Hypothalamus (tissue), 51 donors: ENCODE measurements around the gene TMEM17.
"Not testable (repeated sequence)": the region's sequence is repeated elsewhere in the genome, so short reads cannot be mapped to it uniquely, and the experiment has no call there.

Experiments used
- DNase-seq, 51 donors: peaks; one replicate each; lab custom pipeline; 2025; lab: John Stamatoyannopoulos, UW

The TMEM17 gene

GRCh38 chr2:62505750-62506420 lies at the start of gene TMEM17:
TSS of gene TMEM17 (minus strand) at chr2:62506195. CDS start at chr2:62506129, 66 bp downstream.
- DNase-seq, result peak; percentile 64 to 98 (median 87)

- DNase-seq, result no peak
These were observed 48.4 kb upstream of the TMEM17 start for GRCh38 chr2:62554440-62554839.

GRCh38 chr2:62550461-62550860 lies 44.5 kb upstream of the TMEM17 start:
- DNase-seq, result no peak

GRCh38 chr2:62547854-62548253 lies 41.9 kb upstream of the TMEM17 start:
- no peak for DNase-seq

- no peak for DNase-seq
These were observed 39.3 kb upstream of the TMEM17 start for GRCh38 chr2:62545261-62545660.

- no peak for DNase-seq
These were observed 34.6 kb upstream of the TMEM17 start for GRCh38 chr2:62540408-62541168.

- DNase-seq, result no peak
These were observed 33.8 kb upstream of the TMEM17 start for GRCh38 chr2:62539606-62540407.

GRCh38 chr2:62538756-62539155 lies 32.8 kb upstream of the TMEM17 start:
- DNase-seq, result no peak

- DNase-seq, result no peak
These were observed 31.8 kb upstream of the TMEM17 start for GRCh38 chr2:62537814-62538213.

- DNase-seq, result no peak
These were observed 31.0 kb upstream of the TMEM17 start for GRCh38 chr2:62536873-62537547.

GRCh38 chr2:62535521-62535920 lies 29.5 kb upstream of the TMEM17 start:
- DNase-seq, result not testable (repeated sequence)

- no peak for DNase-seq
These were observed 25.6 kb upstream of the TMEM17 start for GRCh38 chr2:62531594-62531993.

- DNase-seq, result no peak
These were observed 23.8 kb upstream of the TMEM17 start for GRCh38 chr2:62529758-62530157.

GRCh38 chr2:62527478-62528210 lies 21.6 kb upstream of the TMEM17 start:
- no peak for DNase-seq

- DNase-seq, result no peak
These were observed 20.8 kb upstream of the TMEM17 start for GRCh38 chr2:62526531-62527381.

GRCh38 chr2:62525549-62526269 lies 19.7 kb upstream of the TMEM17 start:
- no peak for DNase-seq

- DNase-seq, result no peak
These were observed 18.4 kb upstream of the TMEM17 start for GRCh38 chr2:62524293-62524941.

GRCh38 chr2:62521061-62521460 lies 15.1 kb upstream of the TMEM17 start:
- not testable (repeated sequence) for DNase-seq
